ENCODE measurements around the gene C2CD2L. TPM values are rescaled to one million over a fixed set of nuclear protein-coding genes. Genes with fewer than 3 reads are reported as not detected.
A peak's percentile ranks its signal among the peaks of the same experiment; 100 is the strongest.

C2CD2L gene
- total and polyA plus RNA-seq, 2 of the 13 experiments (the other 11 are each of a cell fraction or from before 2014, with no cell fraction given) = 3.7 to 5.5 TPM

DNA sequence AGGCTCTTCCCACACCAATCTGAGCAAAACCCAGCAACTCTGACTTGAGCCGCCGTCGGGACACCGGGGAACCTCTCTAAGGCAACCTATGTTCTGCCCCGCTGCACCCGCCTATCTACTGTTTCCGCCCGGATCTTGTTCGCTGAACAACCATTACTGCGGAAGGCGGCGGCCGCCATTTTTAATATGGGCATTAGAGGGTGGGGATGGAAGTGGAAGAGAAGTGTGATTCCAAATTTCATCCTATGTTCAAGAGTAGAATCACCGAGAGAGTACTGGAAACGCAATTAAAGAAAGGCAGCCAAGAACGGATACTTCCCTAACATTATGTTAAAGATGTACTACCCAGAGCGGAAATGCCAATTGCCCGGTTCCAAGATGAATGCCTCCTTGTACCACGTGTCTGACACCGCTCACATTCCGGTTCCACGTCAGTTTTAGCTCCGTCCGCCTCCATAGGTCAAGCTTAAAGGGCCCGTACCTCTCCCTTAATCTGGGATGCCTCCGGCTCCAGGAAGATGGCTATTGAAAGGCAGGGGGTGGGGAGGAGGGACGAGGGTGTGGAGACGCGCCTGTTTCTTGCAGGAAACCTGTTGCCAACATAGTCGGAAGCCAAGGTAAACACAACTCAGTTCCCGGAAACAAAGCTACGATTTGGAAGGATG, 5.3 kb upstream of the C2CD2L start, which contains the start of gene DPAGT1 (continued):
- TF ChIP-seq, protein P1, sequence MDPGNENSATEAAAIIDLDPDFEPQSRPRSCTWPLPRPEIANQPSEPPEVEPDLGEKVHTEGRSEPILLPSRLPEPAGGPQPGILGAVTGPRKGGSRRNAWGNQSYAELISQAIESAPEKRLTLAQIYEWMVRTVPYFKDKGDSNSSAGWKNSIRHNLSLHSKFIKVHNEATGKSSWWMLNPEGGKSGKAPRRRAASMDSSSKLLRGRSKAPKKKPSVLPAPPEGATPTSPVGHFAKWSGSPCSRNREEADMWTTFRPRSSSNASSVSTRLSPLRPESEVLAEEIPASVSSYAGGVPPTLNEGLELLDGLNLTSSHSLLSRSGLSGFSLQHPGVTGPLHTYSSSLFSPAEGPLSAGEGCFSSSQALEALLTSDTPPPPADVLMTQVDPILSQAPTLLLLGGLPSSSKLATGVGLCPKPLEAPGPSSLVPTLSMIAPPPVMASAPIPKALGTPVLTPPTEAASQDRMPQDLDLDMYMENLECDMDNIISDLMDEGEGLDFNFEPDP (CRISPR knock-in tag; conservative IDR thresholded peaks at IDR 0.05) = no peak
- TF ChIP-seq, protein P2, sequence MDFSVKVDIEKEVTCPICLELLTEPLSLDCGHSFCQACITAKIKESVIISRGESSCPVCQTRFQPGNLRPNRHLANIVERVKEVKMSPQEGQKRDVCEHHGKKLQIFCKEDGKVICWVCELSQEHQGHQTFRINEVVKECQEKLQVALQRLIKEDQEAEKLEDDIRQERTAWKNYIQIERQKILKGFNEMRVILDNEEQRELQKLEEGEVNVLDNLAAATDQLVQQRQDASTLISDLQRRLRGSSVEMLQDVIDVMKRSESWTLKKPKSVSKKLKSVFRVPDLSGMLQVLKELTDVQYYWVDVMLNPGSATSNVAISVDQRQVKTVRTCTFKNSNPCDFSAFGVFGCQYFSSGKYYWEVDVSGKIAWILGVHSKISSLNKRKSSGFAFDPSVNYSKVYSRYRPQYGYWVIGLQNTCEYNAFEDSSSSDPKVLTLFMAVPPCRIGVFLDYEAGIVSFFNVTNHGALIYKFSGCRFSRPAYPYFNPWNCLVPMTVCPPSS (IDR thresholded peaks at IDR 0.05) = no peak
- TF ChIP-seq TBL1XR1 (IDR thresholded peaks at IDR 0.05; ENCODE audit: borderline replicate concordance, low read length, partially characterized antibody) (no peak), PCBP1 (IDR thresholded peaks at IDR 0.05; ENCODE audit: borderline replicate concordance, low read depth, low read length) (0 out of 2 replicates have a peak, but pooled peaks have one; percentile 32), ZNF563 (CRISPR knock-in tag; IDR thresholded peaks at IDR 0.05) (peak; percentile 42; the same call in 1 of the 2 replicates), MIER3 (CRISPR knock-in tag; IDR thresholded peaks at IDR 0.05; ENCODE audit: borderline replicate concordance) (peak; percentile 35; the same call in 1 of the 2 replicates), ZNF724P (CRISPR knock-in tag; IDR thresholded peaks at IDR 0.05; ENCODE audit: borderline replicate concordance) (no peak), NPAS2 (CRISPR knock-in tag; IDR thresholded peaks at IDR 0.05; ENCODE audit: borderline replicate concordance) (no peak)
- TF ChIP-seq, protein P3, sequence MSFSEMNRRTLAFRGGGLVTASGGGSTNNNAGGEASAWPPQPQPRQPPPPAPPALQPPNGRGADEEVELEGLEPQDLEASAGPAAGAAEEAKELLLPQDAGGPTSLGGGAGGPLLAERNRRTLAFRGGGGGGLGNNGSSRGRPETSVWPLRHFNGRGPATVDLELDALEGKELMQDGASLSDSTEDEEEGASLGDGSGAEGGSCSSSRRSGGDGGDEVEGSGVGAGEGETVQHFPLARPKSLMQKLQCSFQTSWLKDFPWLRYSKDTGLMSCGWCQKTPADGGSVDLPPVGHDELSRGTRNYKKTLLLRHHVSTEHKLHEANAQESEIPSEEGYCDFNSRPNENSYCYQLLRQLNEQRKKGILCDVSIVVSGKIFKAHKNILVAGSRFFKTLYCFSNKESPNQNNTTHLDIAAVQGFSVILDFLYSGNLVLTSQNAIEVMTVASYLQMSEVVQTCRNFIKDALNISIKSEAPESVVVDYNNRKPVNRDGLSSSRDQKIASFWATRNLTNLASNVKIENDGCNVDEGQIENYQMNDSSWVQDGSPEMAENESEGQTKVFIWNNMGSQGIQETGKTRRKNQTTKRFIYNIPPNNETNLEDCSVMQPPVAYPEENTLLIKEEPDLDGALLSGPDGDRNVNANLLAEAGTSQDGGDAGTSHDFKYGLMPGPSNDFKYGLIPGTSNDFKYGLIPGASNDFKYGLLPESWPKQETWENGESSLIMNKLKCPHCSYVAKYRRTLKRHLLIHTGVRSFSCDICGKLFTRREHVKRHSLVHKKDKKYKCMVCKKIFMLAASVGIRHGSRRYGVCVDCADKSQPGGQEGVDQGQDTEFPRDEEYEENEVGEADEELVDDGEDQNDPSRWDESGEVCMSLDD (CRISPR knock-in tag; IDR thresholded peaks at IDR 0.05; ENCODE audit: borderline replicate concordance) = 0 out of 2 replicates have a peak, but pooled peaks have one; percentile 25
- TF ChIP-seq, protein P4, sequence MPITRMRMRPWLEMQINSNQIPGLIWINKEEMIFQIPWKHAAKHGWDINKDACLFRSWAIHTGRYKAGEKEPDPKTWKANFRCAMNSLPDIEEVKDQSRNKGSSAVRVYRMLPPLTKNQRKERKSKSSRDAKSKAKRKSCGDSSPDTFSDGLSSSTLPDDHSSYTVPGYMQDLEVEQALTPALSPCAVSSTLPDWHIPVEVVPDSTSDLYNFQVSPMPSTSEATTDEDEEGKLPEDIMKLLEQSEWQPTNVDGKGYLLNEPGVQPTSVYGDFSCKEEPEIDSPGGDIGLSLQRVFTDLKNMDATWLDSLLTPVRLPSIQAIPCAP (CRISPR knock-in tag; IDR thresholded peaks at IDR 0.05; ENCODE audit: low read depth) = no peak
- TF ChIP-seq, protein P5, sequence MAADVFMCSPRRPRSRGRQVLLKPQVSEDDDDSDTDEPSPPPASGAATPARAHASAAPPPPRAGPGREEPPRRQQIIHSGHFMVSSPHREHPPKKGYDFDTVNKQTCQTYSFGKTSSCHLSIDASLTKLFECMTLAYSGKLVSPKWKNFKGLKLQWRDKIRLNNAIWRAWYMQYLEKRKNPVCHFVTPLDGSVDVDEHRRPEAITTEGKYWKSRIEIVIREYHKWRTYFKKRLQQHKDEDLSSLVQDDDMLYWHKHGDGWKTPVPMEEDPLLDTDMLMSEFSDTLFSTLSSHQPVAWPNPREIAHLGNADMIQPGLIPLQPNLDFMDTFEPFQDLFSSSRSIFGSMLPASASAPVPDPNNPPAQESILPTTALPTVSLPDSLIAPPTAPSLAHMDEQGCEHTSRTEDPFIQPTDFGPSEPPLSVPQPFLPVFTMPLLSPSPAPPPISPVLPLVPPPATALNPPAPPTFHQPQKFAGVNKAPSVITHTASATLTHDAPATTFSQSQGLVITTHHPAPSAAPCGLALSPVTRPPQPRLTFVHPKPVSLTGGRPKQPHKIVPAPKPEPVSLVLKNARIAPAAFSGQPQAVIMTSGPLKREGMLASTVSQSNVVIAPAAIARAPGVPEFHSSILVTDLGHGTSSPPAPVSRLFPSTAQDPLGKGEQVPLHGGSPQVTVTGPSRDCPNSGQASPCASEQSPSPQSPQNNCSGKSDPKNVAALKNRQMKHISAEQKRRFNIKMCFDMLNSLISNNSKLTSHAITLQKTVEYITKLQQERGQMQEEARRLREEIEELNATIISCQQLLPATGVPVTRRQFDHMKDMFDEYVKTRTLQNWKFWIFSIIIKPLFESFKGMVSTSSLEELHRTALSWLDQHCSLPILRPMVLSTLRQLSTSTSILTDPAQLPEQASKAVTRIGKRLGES (CRISPR knock-in tag; IDR thresholded peaks at IDR 0.05; ENCODE audit: borderline replicate concordance) = no peak
- TF ChIP-seq, protein P6, sequence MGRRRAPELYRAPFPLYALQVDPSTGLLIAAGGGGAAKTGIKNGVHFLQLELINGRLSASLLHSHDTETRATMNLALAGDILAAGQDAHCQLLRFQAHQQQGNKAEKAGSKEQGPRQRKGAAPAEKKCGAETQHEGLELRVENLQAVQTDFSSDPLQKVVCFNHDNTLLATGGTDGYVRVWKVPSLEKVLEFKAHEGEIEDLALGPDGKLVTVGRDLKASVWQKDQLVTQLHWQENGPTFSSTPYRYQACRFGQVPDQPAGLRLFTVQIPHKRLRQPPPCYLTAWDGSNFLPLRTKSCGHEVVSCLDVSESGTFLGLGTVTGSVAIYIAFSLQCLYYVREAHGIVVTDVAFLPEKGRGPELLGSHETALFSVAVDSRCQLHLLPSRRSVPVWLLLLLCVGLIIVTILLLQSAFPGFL (CRISPR knock-in tag; IDR thresholded peaks at IDR 0.05) = no peak
- TF ChIP-seq, protein P7, sequence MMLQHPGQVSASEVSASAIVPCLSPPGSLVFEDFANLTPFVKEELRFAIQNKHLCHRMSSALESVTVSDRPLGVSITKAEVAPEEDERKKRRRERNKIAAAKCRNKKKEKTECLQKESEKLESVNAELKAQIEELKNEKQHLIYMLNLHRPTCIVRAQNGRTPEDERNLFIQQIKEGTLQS (CRISPR knock-in tag; IDR thresholded peaks at IDR 0.05) = no peak
- TF ChIP-seq, protein P8, sequence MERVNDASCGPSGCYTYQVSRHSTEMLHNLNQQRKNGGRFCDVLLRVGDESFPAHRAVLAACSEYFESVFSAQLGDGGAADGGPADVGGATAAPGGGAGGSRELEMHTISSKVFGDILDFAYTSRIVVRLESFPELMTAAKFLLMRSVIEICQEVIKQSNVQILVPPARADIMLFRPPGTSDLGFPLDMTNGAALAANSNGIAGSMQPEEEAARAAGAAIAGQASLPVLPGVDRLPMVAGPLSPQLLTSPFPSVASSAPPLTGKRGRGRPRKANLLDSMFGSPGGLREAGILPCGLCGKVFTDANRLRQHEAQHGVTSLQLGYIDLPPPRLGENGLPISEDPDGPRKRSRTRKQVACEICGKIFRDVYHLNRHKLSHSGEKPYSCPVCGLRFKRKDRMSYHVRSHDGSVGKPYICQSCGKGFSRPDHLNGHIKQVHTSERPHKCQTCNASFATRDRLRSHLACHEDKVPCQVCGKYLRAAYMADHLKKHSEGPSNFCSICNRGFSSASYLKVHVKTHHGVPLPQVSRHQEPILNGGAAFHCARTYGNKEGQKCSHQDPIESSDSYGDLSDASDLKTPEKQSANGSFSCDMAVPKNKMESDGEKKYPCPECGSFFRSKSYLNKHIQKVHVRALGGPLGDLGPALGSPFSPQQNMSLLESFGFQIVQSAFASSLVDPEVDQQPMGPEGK (CRISPR knock-in tag; IDR thresholded peaks at IDR 0.05) = 0 out of 2 replicates have a peak, but pooled peaks have one; percentile 5

Data from HepG2 (cell line).